ENCODE measurements around the gene RFFL.
A peak's percentile ranks its signal among the peaks of the same experiment; 100 is the strongest.

Gene RFFL

GRCh38 chr17:35079547-35080423 is 16.3 kb upstream of the RFFL start:
- no peaks in the 10 kb centered on the region for H3K36me3 ChIP-seq (replicated peaks)
- TF ChIP-seq CTCF (IDR thresholded peaks at IDR 0.05; ENCODE audit: low read depth, low read length, missing control alignments), result no peak
- DNase-seq, result peak; percentile 4
- H3K27ac ChIP-seq, result peak overlapping the region; percentile 3
- in situ Hi-C loops (cut with HindIII; ENCODE audit: low pct_ligation_motif_present, low sequenced_read_pairs), result no loop called here
- H3K27me3 ChIP-seq (replicated peaks), result no peaks in the 10 kb centered on the region
- H3K4me3 ChIP-seq (ENCODE audit: low read depth, low read length), result no peak overlapping the region

- in situ Hi-C loops (cut with HindIII; ENCODE audit: low pct_ligation_motif_present, low sequenced_read_pairs), result no loop called here
- Histone ChIP-seq H3K36me3 (replicated peaks) (no peaks in the 10 kb centered on the region), H3K27me3 (replicated peaks) (no peaks in the 10 kb centered on the region), H3K27ac (no peak overlapping the region), H3K4me3 (ENCODE audit: low read depth, low read length) (no peak overlapping the region)
- no peak for TF ChIP-seq CTCF (IDR thresholded peaks at IDR 0.05; ENCODE audit: low read depth, low read length, missing control alignments)
- no peak for DNase-seq
Observed at GRCh38 chr17:35076874-35077273, 13.4 kb upstream of the RFFL start.

- Histone ChIP-seq H3K27ac (no peak overlapping the region), H3K27me3 (replicated peaks) (no peaks in the 10 kb centered on the region), H3K4me3 (ENCODE audit: low read depth, low read length) (no peak overlapping the region), H3K36me3 (replicated peaks) (no peaks in the 10 kb centered on the region)
- no peak for TF ChIP-seq CTCF (IDR thresholded peaks at IDR 0.05; ENCODE audit: low read depth, low read length, missing control alignments)
- in situ Hi-C loops (cut with HindIII; ENCODE audit: low pct_ligation_motif_present, low sequenced_read_pairs), result no loop called here
- no peak for DNase-seq
Observed at GRCh38 chr17:35074711-35075707, 11.5 kb upstream of the RFFL start.

GRCh38 chr17:35073991-35074627 is 10.6 kb upstream of the RFFL start:
- in situ Hi-C loops (cut with HindIII; ENCODE audit: low pct_ligation_motif_present, low sequenced_read_pairs), result no loop called here
- H3K27ac ChIP-seq, result no peak overlapping the region
- TF ChIP-seq CTCF (IDR thresholded peaks at IDR 0.05; ENCODE audit: low read depth, low read length, missing control alignments), result no peak
- DNase-seq, result no peak
- no peaks in the 10 kb centered on the region for H3K36me3 ChIP-seq (replicated peaks)
- no peaks in the 10 kb centered on the region for H3K27me3 ChIP-seq (replicated peaks)
- H3K4me3 ChIP-seq (ENCODE audit: low read depth, low read length), result no peak overlapping the region

- Histone ChIP-seq H3K27me3 (replicated peaks) (no peaks in the 10 kb centered on the region), H3K27ac (no peak overlapping the region)
- TF ChIP-seq CTCF (IDR thresholded peaks at IDR 0.05; ENCODE audit: low read depth, low read length, missing control alignments), result no peak
Observed at GRCh38 chr17:35073183-35073790, 9.8 kb upstream of the RFFL start.

More at GRCh38 chr17:35073183-35073790, 9.8 kb upstream of the RFFL start:
- no peaks in the 10 kb centered on the region for H3K36me3 ChIP-seq (replicated peaks)
- in situ Hi-C loops (cut with HindIII; ENCODE audit: low pct_ligation_motif_present, low sequenced_read_pairs), result no loop called here
- no peak overlapping the region for H3K4me3 ChIP-seq (ENCODE audit: low read depth, low read length)
- DNase-seq, result no peak

Data from brain microvascular endothelial cell (primary cell).